SK-N-MC (cell line): Measurements from ENCODE around the gene ARHGAP26.

Source experiments
- DNase-seq: peaks from one replicate; pipeline ENCODE4 v3.0.0-alpha.2; 2011; ENCODE audit warnings: low read depth, low spot score
- H3K27ac ChIP-seq: fragments of 200-600 bp; sonication (generic); 2 replicates; pipeline ENCODE4 v1.5.1; 2016; ENCODE audit warnings: mixed run types
- H3K36me3 ChIP-seq: fragments of 200-600 bp; sonication (generic); 2 replicates; pipeline ENCODE4 v1.6.1; 2017; ENCODE audit warnings: antibody characterized with exemption, low read length, mixed read lengths; ENCODE audit not compliant: insufficient read depth
- H3K4me3 ChIP-seq: fragments of 200-600 bp; sonication (generic); 2 replicates; pipeline ENCODE4 v1.5.1; 2016
- H3K9ac ChIP-seq: fragments of 200-600 bp; sonication (generic); 2 replicates; pipeline ENCODE4 v1.8.0; 2017; ENCODE audit warnings: mixed run types, mixed read lengths; ENCODE audit not compliant: insufficient read length
- H3K9me3 ChIP-seq: fragments of 200-600 bp; sonication (generic); 2 replicates; pipeline ENCODE4 v1.6.1; 2017; ENCODE audit warnings: low read depth, mild to moderate bottlenecking, antibody characterized with exemption, low read length, moderate library complexity, mixed read lengths
- EZH2 ChIP-seq: fragments of 200-600 bp; sonication (generic); IDR thresholded peaks from one replicate; pipeline ENCODE4 v1.6.1; 2017; ENCODE audit warnings: antibody characterized with exemption
- FOXP2 ChIP-seq: optimal IDR thresholded peaks from 2 replicates; pipeline ENCODE3; 2011; ENCODE audit warnings: mild to moderate bottlenecking, moderate library complexity; ENCODE audit not compliant: insufficient read depth; ENCODE audit errors: extremely low read length, control extremely low read depth
- POLR2AphosphoS5 ChIP-seq: IDR thresholded peaks from 2 replicates; pipeline ENCODE4 v1.6.1; 2012; ENCODE audit warnings: mild to moderate bottlenecking, low read depth, low read length, borderline replicate concordance

Gene ARHGAP26

DNA sequence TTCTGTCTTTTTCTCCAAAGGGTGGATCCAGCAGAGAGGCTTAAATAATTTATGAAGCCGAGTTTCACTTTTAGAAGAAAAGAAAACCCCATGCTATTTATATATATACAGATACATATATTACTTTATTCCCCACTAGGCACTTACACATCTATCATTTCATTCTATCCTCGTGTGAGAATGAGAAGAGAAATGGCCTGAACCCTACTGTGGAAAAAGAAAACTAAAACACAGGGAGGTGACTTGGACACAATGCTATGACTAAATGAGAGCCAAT, 438.1 kb downstream of the ARHGAP26 start:
- Histone ChIP-seq H3K9ac (no peak overlapping the region), H3K36me3 (no peaks in the 10 kb centered on the region), H3K9me3 (no peaks in the 10 kb centered on the region), H3K4me3 (no peak overlapping the region), H3K27ac (no peak overlapping the region)
- DNase-seq, result no peak
- TF ChIP-seq POLR2AphosphoS5 (no peak), EZH2 (no peak), FOXP2 (no peak)

GRCh38 chr5:143208781-143209510, 438.8 kb downstream of the ARHGAP26 start:
- Histone ChIP-seq H3K36me3 (no peaks in the 10 kb centered on the region), H3K27ac (no peak overlapping the region), H3K4me3 (no peak overlapping the region), H3K9ac (no peak overlapping the region), H3K9me3 (no peaks in the 10 kb centered on the region)
- no peak for TF ChIP-seq POLR2AphosphoS5
- no peak for TF ChIP-seq FOXP2
- no peak for TF ChIP-seq EZH2
- DNase-seq, result no peak

GRCh38 chr5:143209881-143210395, 439.8 kb downstream of the ARHGAP26 start:
- Histone ChIP-seq H3K9me3 (no peaks in the 10 kb centered on the region), H3K9ac (no peak overlapping the region), H3K27ac (no peak overlapping the region), H3K36me3 (no peaks in the 10 kb centered on the region), H3K4me3 (no peak overlapping the region)
- DNase-seq, result no peak
- TF ChIP-seq EZH2 (no peak), POLR2AphosphoS5 (no peak), FOXP2 (no peak)

- H3K27ac ChIP-seq, result no peak overlapping the region
- H3K9ac ChIP-seq, result no peak overlapping the region
These were observed 440.4 kb downstream of the ARHGAP26 start for GRCh38 chr5:143210576-143210975.

DNA sequence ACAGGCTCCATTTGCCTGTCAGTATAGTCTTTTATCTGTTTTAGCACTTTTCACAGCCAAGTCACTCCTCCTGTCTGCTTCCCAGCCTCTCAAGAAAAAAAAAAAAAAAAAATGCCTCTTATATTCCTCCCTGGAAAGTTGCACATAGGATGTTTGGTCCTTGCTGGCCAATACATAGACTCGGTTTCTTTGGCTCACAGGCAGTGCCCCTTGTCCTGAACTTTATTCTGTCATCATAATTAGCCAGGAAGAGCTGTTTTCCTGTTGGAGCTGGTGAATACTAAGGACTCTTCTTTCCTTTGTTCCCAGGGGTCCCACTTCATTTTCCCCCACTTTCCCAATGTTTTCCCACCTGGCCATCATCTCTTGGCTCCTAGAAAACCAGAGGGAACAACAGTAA, 442.1 kb downstream of the ARHGAP26 start:
- no peaks in the 10 kb centered on the region for H3K36me3 ChIP-seq
- no peak for DNase-seq
- H3K4me3 ChIP-seq, result no peak overlapping the region
- no peaks in the 10 kb centered on the region for H3K9me3 ChIP-seq
- no peak for TF ChIP-seq FOXP2
- TF ChIP-seq POLR2AphosphoS5, result no peak
- no peak for TF ChIP-seq EZH2
- H3K9ac ChIP-seq, result no peak overlapping the region
- H3K27ac ChIP-seq, result no peak overlapping the region

More at GRCh38 chr5:143210576-143210975, 440.4 kb downstream of the ARHGAP26 start:
- Histone ChIP-seq H3K4me3 (no peak overlapping the region), H3K9me3 (no peaks in the 10 kb centered on the region), H3K36me3 (no peaks in the 10 kb centered on the region)
- DNase-seq, result no peak
- TF ChIP-seq EZH2, result no peak

GRCh38 chr5:143213231-143213850, 443.2 kb downstream of the ARHGAP26 start:
- Histone ChIP-seq H3K9ac (no peak overlapping the region), H3K36me3 (no peaks in the 10 kb centered on the region), H3K9me3 (no peaks in the 10 kb centered on the region), H3K4me3 (no peak overlapping the region), H3K27ac (no peak overlapping the region)
- no peak for DNase-seq
- TF ChIP-seq EZH2 (no peak), POLR2AphosphoS5 (no peak), FOXP2 (no peak)

GRCh38 chr5:143213851-143214363, 443.7 kb downstream of the ARHGAP26 start:
- H3K9me3 ChIP-seq, result no peaks in the 10 kb centered on the region
- no peak overlapping the region for H3K27ac ChIP-seq
- no peak overlapping the region for H3K4me3 ChIP-seq
- no peaks in the 10 kb centered on the region for H3K36me3 ChIP-seq
- H3K9ac ChIP-seq, result no peak overlapping the region
- no peak for TF ChIP-seq POLR2AphosphoS5
- no peak for TF ChIP-seq EZH2
- TF ChIP-seq FOXP2, result no peak
- no peak for DNase-seq

DNA sequence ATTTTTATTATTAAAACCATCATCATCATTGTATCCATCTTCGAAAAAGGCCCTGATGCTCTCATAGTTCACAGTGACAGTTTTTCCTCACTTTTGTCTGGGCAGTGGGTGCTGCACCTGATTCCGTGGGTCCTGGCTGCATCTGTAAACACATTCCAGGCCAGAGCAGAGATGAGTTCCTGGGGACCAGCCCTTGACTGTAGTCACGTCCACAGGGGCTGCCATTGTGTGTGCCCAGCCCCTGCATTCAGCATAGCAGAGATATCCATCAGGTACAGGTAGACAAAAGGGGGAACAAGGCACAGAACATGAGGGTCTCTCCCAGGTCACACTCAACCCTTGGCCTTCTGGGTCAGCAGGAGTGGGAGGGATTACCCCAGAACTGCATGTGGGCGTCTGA, 444.3 kb downstream of the ARHGAP26 start:
- H3K9ac ChIP-seq, result no peak overlapping the region

GRCh38 chr5:143214890-143215289, 444.7 kb downstream of the ARHGAP26 start:
- TF ChIP-seq EZH2, result no peak
- TF ChIP-seq POLR2AphosphoS5, result no peak
- no peak for TF ChIP-seq FOXP2
- H3K9ac ChIP-seq, result no peak overlapping the region
- no peaks in the 10 kb centered on the region for H3K36me3 ChIP-seq
- DNase-seq, result no peak
- H3K4me3 ChIP-seq, result no peak overlapping the region
- no peaks in the 10 kb centered on the region for H3K9me3 ChIP-seq
- no peak overlapping the region for H3K27ac ChIP-seq

More for the DNA sequence above, 444.3 kb downstream of the ARHGAP26 start:
- TF ChIP-seq FOXP2 (no peak), POLR2AphosphoS5 (no peak), EZH2 (no peak)
- Histone ChIP-seq H3K27ac (no peak overlapping the region), H3K36me3 (no peaks in the 10 kb centered on the region), H3K9me3 (no peaks in the 10 kb centered on the region), H3K4me3 (no peak overlapping the region)
- no peak for DNase-seq
